IMR-90 (cell line): ENCODE results near the gene TENM4. TPM values are rescaled to one million over a fixed set of nuclear protein-coding genes. Genes with fewer than 3 reads are reported as not detected.
A peak's percentile ranks its signal among the peaks of the same experiment; 100 is the strongest.

Source experiments
- ATAC-seq: fragments of 200-7000 bp; cut with Tn5 transposase; 2 replicates; pipeline ENCODE4 v1.9.1; 2020; ENCODE audit warnings: low read depth, mild to moderate bottlenecking, moderate library complexity
- BruUV-seq: library from RNA; stranded (reverse); fragments of 400-500 nt; replicated peaks from 2 replicates; lab custom pipeline; 2021; lab: Mats Ljungman, UMichigan
- CTCF ChIA-PET: fragments of 300-600 bp; formaldehyde crosslinking; extraction: SDS; loops from one replicate; lab custom pipeline; 2021; ENCODE audit warnings: antibody characterized with exemption; lab: Yijun Ruan, JAX
- POLR2A ChIA-PET: fragments of 300-600 bp; sonication (Branson Sonifier 250); formaldehyde crosslinking; loops from one replicate; lab custom pipeline; 2022; ENCODE audit warnings: antibody characterized with exemption; ENCODE audit not compliant: unreplicated experiment; lab: Charles Lee
- DNase-seq: peaks from one replicate; pipeline ENCODE4 v3.0.0; 2013
- H2AFZ ChIP-seq: replicated peaks from 2 replicates; pipeline ENCODE3; 2013; ENCODE audit warnings: low read length, mild to moderate bottlenecking; ENCODE audit not compliant: poor library complexity
- H2AK5ac ChIP-seq: 2 replicates; pipeline ENCODE4 v1.6.1; 2013; ENCODE audit warnings: low read depth, low read length, inconsistent platforms
- H2AK9ac ChIP-seq: replicated peaks from 2 replicates; pipeline ENCODE3; 2013; ENCODE audit warnings: mild to moderate bottlenecking, low read depth, low read length, moderate library complexity; ENCODE audit not compliant: poor library complexity
- H2BK120ac ChIP-seq: 2 replicates; pipeline ENCODE4 v1.6.1; 2013; ENCODE audit warnings: low read depth, low read length, inconsistent platforms
- H2BK15ac ChIP-seq: 3 replicates; pipeline ENCODE4 v1.6.1; 2013; ENCODE audit warnings: low read depth, low read length, inconsistent platforms
- H2BK20ac ChIP-seq: 2 replicates; pipeline ENCODE4 v1.6.1; 2013; ENCODE audit warnings: low read depth, mild to moderate bottlenecking, inconsistent platforms, low read length, moderate library complexity
- H2BK5ac ChIP-seq: 2 replicates; pipeline ENCODE4 v1.6.1; 2013; ENCODE audit warnings: mild to moderate bottlenecking, low read depth, low read length, inconsistent platforms; ENCODE audit not compliant: poor library complexity, severe bottlenecking
- H3K14ac ChIP-seq: replicated peaks from 2 replicates; pipeline ENCODE4 v1.6.1; 2013; ENCODE audit warnings: low read depth, low read length, inconsistent platforms
- H3K18ac ChIP-seq: 2 replicates; pipeline ENCODE4 v1.6.1; 2013; ENCODE audit warnings: low read depth, low read length, control low read depth
- H3K23ac ChIP-seq: 2 replicates; pipeline ENCODE4 v1.6.1; 2013; ENCODE audit warnings: low read depth, low read length, inconsistent platforms
- H3K27ac ChIP-seq: 2 replicates; pipeline ENCODE4 v1.5.1; 2013; ENCODE audit warnings: mild to moderate bottlenecking, control low read depth, low read length; ENCODE audit not compliant: insufficient read depth
- H3K27me3 ChIP-seq: 2 replicates; pipeline ENCODE4 v1.6.1; 2013; ENCODE audit warnings: low read length; ENCODE audit not compliant: control insufficient read depth, insufficient read depth
- H3K36me3 ChIP-seq: 2 replicates; pipeline ENCODE4 v1.6.1; 2013; ENCODE audit warnings: low read length, mixed read lengths; ENCODE audit not compliant: control insufficient read depth, insufficient read depth
- H3K4ac ChIP-seq: 2 replicates; pipeline ENCODE4 v1.6.1; 2013; ENCODE audit warnings: low read depth, low read length, inconsistent platforms
- H3K4me1 ChIP-seq: 2 replicates; pipeline ENCODE4 v1.6.1; 2013; ENCODE audit warnings: low read length, mixed read lengths; ENCODE audit not compliant: control insufficient read depth, insufficient read depth
- H3K4me2 ChIP-seq: 2 replicates; pipeline ENCODE4 v1.6.1; 2013; ENCODE audit warnings: low read depth, mild to moderate bottlenecking, control low read depth, low read length, moderate library complexity
- H3K4me3 ChIP-seq: 2 replicates; pipeline ENCODE4 v1.5.1; 2013; ENCODE audit warnings: low read depth, mild to moderate bottlenecking, control low read depth, low read length, moderate library complexity; ENCODE audit not compliant: insufficient read depth
- H3K56ac ChIP-seq: 2 replicates; pipeline ENCODE4 v1.6.1; 2013; ENCODE audit warnings: low read length, inconsistent platforms; ENCODE audit not compliant: insufficient read depth; ENCODE audit errors: extremely low read depth
- H3K79me1 ChIP-seq, 2 experiments: 2 replicates each; pipeline ENCODE4 v1.6.1; 2013; ENCODE audit warnings: low read length in 2 of 2, inconsistent platforms in 1 of 2, low read depth in 1 of 2
- H3K9ac ChIP-seq: 2 replicates; pipeline ENCODE4 v1.6.1; 2013; ENCODE audit warnings: low read depth, low read length, control low read depth
- H3K9me1 ChIP-seq: 2 replicates; pipeline ENCODE4 v1.6.1; 2013; ENCODE audit warnings: low read length, inconsistent platforms; ENCODE audit not compliant: insufficient read depth
- H3K9me3 ChIP-seq: 2 replicates; pipeline ENCODE4 v1.6.1; 2013; ENCODE audit warnings: low read length; ENCODE audit not compliant: control insufficient read depth, insufficient read depth
- H4K20me1 ChIP-seq: 2 replicates; pipeline ENCODE4 v1.6.1; 2013; ENCODE audit warnings: low read length, inconsistent platforms; ENCODE audit not compliant: insufficient read depth
- H4K5ac ChIP-seq: 2 replicates; pipeline ENCODE4 v1.6.1; 2013; ENCODE audit warnings: mild to moderate bottlenecking, low read depth, low read length, control low read depth
- H4K8ac ChIP-seq, 2 experiments: 2 replicates each; pipeline ENCODE4 v1.6.1; 2013; ENCODE audit warnings: low read depth in 2 of 2, low read length in 2 of 2, control low read depth in 1 of 2, inconsistent platforms in 1 of 2
- H4K91ac ChIP-seq: 2 replicates; pipeline ENCODE4 v1.6.1; 2013; ENCODE audit warnings: low read depth, low read length, inconsistent platforms; ENCODE audit not compliant: insufficient read depth
- BHLHE40 ChIP-seq: fragments of 150-350 bp; IDR thresholded peaks from 2 replicates; pipeline ENCODE4 v1.6.1; 2016; ENCODE audit warnings: mild to moderate bottlenecking, low read depth, low read length
- CEBPB ChIP-seq: IDR thresholded peaks from 2 replicates; pipeline ENCODE4 v1.6.1; 2012; ENCODE audit warnings: low read depth, low read length, improper control_type of control experiment
- CHD1 ChIP-seq: IDR thresholded peaks from 2 replicates; pipeline ENCODE4 v1.6.1; 2012; ENCODE audit warnings: low read depth, low read length, improper control_type of control experiment
- CTCF ChIP-seq: conservative IDR thresholded peaks from 2 replicates; pipeline ENCODE4 v1.5.1; 2012; ENCODE audit warnings: mild to moderate bottlenecking, low read depth, low read length, improper control_type of control experiment
- NFE2L2 ChIP-seq: fragments of 150-350 bp; IDR thresholded peaks from 2 replicates; pipeline ENCODE4 v1.6.1; 2016; ENCODE audit warnings: low read depth, mild to moderate bottlenecking, low read length
- POLR2A ChIP-seq: IDR thresholded peaks from 2 replicates; pipeline ENCODE4 v1.6.1; 2012; ENCODE audit warnings: mild to moderate bottlenecking, low read depth, low read length
- RAD21 ChIP-seq: IDR thresholded peaks from 2 replicates; pipeline ENCODE4 v1.6.1; 2012; ENCODE audit warnings: low read length, improper control_type of control experiment
- RCOR1 ChIP-seq: IDR thresholded peaks from 2 replicates; pipeline ENCODE4 v1.6.1; 2012; ENCODE audit warnings: mild to moderate bottlenecking, low read length, improper control_type of control experiment; ENCODE audit not compliant: insufficient replicate concordance
- RFX5 ChIP-seq: IDR thresholded peaks from 2 replicates; pipeline ENCODE4 v1.8.0; 2012; ENCODE audit warnings: low read depth, mild to moderate bottlenecking, low read length, moderate library complexity
- SMC3 ChIP-seq: fragments of 150-350 bp; IDR thresholded peaks from 2 replicates; pipeline ENCODE4 v1.6.1; 2016; ENCODE audit warnings: low read depth, mild to moderate bottlenecking, antibody characterized with exemption, low read length, moderate library complexity
- WGBS, 2 experiments: methylation state at CpG; one replicate each; pipeline versions ENCODE4 v1.1.5 to v1.1.7; 2013; ENCODE audit warnings: missing lambda C conversion rate in 2 of 2; ENCODE audit not compliant: insufficient read length in 1 of 2; ENCODE audit errors: extremely low coverage in 2 of 2; 5-methylcytosine and 5-hydroxymethylcytosine counted together
- dilution Hi-C: fragments of 300-500 bp; cut with HindIII; formaldehyde crosslinking; loops from one replicate; pipeline ENCODE4 v1.14.3; 2018; ENCODE audit warnings: low sequenced_read_pairs; ENCODE audit not compliant: unreplicated experiment
- in situ Hi-C: fragments of 300-500 bp; cut with MboI; formaldehyde crosslinking; loops from 3 replicates; pipeline ENCODE4 v1.14.3; 2019; ENCODE audit warnings: low sequenced_read_pairs, inconsistent platforms, mixed read lengths
- intact Hi-C: fragments of 100-400 bp; cut with micrococcal nuclease; formaldehyde crosslinking; loops from 2 replicates; pipeline ENCODE4 v1.10.0; 2022
- polyA plus RNA-seq, 3 experiments: library from polyadenylated mRNA; depleted of rRNA; stranded (reverse); fragments of >200 nt; gene quantifications; 2 replicates each; pipeline ENCODE4 v1.2.3, GENCODE V29; 2012; ENCODE audit warnings: low replicate concordance in 1 of 3
- total RNA-seq: library from RNA; depleted of rRNA; stranded (reverse); fragments of >200 nt; gene quantifications from 2 replicates; pipeline ENCODE4 v1.2.3, GENCODE V29; 2012

Gene TENM4
- total and polyA plus RNA-seq, 2 of the 4 experiments (the other 2 are of a cell fraction), result 7.4 to 9.0 TPM

DNA sequence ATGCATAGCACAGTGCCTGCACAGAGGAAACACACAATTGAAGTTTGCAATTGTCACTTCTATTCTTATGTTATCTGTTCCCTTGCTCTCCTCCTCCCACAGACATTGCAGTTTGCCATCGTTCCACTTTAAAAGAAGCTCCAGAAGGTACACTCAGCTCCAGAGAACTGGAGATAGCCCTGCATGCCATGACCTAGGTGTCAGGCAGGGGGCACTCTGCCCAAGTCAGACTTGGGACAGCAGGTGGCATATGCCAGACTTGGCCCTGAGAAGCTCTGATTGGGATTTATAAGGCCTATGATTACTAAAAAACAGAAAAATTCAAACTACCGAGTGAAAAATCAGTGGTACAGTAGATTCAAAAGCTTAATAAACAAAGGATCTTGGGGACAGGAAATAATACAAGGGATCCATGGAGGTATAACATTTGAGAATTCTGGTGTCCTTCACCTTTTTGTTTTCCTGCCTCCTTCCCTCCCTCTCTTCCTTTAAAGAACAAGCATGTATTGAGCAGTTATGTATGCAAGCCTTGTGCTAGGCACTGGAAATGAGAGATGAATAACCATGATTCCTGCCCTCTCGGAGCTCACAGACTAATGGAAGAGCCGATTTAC is 40.0 kb downstream of the TENM4 start:
- no peak overlapping the region for H3K9ac ChIP-seq
- H3K27ac ChIP-seq, result no peak overlapping the region
- H4K8ac ChIP-seq, result no peak overlapping the region
- H4K20me1 ChIP-seq, result no peaks in the 10 kb centered on the region
- H3K14ac ChIP-seq, result no peak overlapping the region
- no peaks in the 10 kb centered on the region for H3K27me3 ChIP-seq
- H2AFZ ChIP-seq, result no peak overlapping the region
- no peak overlapping the region for H2BK120ac ChIP-seq
- H2BK15ac ChIP-seq, result no peak overlapping the region
- in situ Hi-C loops (no loop called here), dilution Hi-C loops (no loop called here), intact Hi-C loops (loop anchor here (1.0 kb wide), 1 partner anchor 92 kb away; no protein-coding TSS in a partner anchor)
- H3K79me1 ChIP-seq, result peaks cover 0 to 17% of the 10 kb centered on the region in 2 experiments; a peak in 3 of 4 replicates
- no peaks in the 10 kb centered on the region for H3K9me3 ChIP-seq
- no peak overlapping the region for H4K91ac ChIP-seq
- WGBS, 2 experiments, result 100% methylated on average over 2 of the region's 4 CpGs; no CpG with 5 or more reads in 1 of the 2 experiments
- peaks cover 11% of the 10 kb centered on the region; the same call in 1 of the 2 replicates for H3K9me1 ChIP-seq
- H3K4me2 ChIP-seq, result no peak overlapping the region
- no peak overlapping the region for H2BK5ac ChIP-seq
- H3K56ac ChIP-seq, result no peak overlapping the region
- H3K4ac ChIP-seq, result no peak overlapping the region
- no peak overlapping the region for H3K23ac ChIP-seq
- ChIA-PET CTCF (interaction anchor here (0.6 to 1.6 kb wide), 15 partner anchors 9 to 304 kb away, joined by 3 to 14 read pairs (median 3); no protein-coding TSS in a partner anchor), POLR2A (no interaction called here)
- DNase-seq (peak; percentile 25), ATAC-seq (peak; percentile 53; the same call in 1 of the 2 replicates)
- no TSS peak for BruUV-seq
- H3K4me1 ChIP-seq, result peaks cover 9% of the 10 kb centered on the region
- H2BK20ac ChIP-seq, result no peak overlapping the region
- no peak overlapping the region; the same call in 1 of the 2 replicates for H2AK5ac ChIP-seq
- H3K18ac ChIP-seq, result no peak overlapping the region
- H2AK9ac ChIP-seq, result no peak overlapping the region
- no peak overlapping the region for H4K5ac ChIP-seq
- H3K36me3 ChIP-seq, result no peaks in the 10 kb centered on the region; the same call in 1 of the 2 replicates
- no peak overlapping the region for H3K4me3 ChIP-seq
- TF ChIP-seq POLR2A (no peak), SMC3 (peak; percentile 69), BHLHE40 (no peak), RCOR1 (no peak), NFE2L2 (no peak), CEBPB (no peak), RAD21 (peak; percentile 70), RFX5 (no peak), CTCF (peak; percentile 63), CHD1 (no peak)
